H1 (cell line): Measurements from ENCODE around the gene PPP1R1B. TPM values are rescaled to one million over a fixed set of nuclear protein-coding genes. Genes with fewer than 3 reads are reported as not detected.

Experiments used
- polyA plus RNA-seq, 7 experiments: library from polyadenylated mRNA; depleted of rRNA in 3 of 7; stranded (reverse) in 5 of 7; unstranded in 2 of 7; fragments of >200 nt in 5 of 7; fragments of 200-250 nt in 2 of 7; gene quantifications; 1 replicate in 5 of 7; 2 replicates in 1 of 7; 4 replicates in 1 of 7; pipeline versions ENCODE4 v1.2.1 to v1.2.3, GENCODE V29; 2011 to 2013; ENCODE audit warnings: missing spikeins in 2 of 7, mixed read lengths in 2 of 7
- total RNA-seq: library from RNA; stranded (reverse); fragmentation: NEBNext Ultra II Directional; extraction: Animal tissue kit (Norgen Biotek cat#: 25700); gene quantifications from 2 replicates; pipeline ENCODE4 v1.2.1, GENCODE V29; 2021
- TF ChIP-seq, protein P1 (sequence below): fragments of 300-600 bp; sonication (generic); IDR thresholded peaks from 2 replicates; pipeline ENCODE4 v1.7.1; 2012; ENCODE audit warnings: low read length, moderate library complexity, mild to moderate bottlenecking, inconsistent platforms; ENCODE audit not compliant: insufficient replicate concordance

Gene PPP1R1B
- total and polyA plus RNA-seq, 2 of the 8 experiments (the other 6 are each of a cell fraction or from before 2014, with no cell fraction given), result 10.7 to 22.3 TPM

- TF ChIP-seq, protein P1, sequence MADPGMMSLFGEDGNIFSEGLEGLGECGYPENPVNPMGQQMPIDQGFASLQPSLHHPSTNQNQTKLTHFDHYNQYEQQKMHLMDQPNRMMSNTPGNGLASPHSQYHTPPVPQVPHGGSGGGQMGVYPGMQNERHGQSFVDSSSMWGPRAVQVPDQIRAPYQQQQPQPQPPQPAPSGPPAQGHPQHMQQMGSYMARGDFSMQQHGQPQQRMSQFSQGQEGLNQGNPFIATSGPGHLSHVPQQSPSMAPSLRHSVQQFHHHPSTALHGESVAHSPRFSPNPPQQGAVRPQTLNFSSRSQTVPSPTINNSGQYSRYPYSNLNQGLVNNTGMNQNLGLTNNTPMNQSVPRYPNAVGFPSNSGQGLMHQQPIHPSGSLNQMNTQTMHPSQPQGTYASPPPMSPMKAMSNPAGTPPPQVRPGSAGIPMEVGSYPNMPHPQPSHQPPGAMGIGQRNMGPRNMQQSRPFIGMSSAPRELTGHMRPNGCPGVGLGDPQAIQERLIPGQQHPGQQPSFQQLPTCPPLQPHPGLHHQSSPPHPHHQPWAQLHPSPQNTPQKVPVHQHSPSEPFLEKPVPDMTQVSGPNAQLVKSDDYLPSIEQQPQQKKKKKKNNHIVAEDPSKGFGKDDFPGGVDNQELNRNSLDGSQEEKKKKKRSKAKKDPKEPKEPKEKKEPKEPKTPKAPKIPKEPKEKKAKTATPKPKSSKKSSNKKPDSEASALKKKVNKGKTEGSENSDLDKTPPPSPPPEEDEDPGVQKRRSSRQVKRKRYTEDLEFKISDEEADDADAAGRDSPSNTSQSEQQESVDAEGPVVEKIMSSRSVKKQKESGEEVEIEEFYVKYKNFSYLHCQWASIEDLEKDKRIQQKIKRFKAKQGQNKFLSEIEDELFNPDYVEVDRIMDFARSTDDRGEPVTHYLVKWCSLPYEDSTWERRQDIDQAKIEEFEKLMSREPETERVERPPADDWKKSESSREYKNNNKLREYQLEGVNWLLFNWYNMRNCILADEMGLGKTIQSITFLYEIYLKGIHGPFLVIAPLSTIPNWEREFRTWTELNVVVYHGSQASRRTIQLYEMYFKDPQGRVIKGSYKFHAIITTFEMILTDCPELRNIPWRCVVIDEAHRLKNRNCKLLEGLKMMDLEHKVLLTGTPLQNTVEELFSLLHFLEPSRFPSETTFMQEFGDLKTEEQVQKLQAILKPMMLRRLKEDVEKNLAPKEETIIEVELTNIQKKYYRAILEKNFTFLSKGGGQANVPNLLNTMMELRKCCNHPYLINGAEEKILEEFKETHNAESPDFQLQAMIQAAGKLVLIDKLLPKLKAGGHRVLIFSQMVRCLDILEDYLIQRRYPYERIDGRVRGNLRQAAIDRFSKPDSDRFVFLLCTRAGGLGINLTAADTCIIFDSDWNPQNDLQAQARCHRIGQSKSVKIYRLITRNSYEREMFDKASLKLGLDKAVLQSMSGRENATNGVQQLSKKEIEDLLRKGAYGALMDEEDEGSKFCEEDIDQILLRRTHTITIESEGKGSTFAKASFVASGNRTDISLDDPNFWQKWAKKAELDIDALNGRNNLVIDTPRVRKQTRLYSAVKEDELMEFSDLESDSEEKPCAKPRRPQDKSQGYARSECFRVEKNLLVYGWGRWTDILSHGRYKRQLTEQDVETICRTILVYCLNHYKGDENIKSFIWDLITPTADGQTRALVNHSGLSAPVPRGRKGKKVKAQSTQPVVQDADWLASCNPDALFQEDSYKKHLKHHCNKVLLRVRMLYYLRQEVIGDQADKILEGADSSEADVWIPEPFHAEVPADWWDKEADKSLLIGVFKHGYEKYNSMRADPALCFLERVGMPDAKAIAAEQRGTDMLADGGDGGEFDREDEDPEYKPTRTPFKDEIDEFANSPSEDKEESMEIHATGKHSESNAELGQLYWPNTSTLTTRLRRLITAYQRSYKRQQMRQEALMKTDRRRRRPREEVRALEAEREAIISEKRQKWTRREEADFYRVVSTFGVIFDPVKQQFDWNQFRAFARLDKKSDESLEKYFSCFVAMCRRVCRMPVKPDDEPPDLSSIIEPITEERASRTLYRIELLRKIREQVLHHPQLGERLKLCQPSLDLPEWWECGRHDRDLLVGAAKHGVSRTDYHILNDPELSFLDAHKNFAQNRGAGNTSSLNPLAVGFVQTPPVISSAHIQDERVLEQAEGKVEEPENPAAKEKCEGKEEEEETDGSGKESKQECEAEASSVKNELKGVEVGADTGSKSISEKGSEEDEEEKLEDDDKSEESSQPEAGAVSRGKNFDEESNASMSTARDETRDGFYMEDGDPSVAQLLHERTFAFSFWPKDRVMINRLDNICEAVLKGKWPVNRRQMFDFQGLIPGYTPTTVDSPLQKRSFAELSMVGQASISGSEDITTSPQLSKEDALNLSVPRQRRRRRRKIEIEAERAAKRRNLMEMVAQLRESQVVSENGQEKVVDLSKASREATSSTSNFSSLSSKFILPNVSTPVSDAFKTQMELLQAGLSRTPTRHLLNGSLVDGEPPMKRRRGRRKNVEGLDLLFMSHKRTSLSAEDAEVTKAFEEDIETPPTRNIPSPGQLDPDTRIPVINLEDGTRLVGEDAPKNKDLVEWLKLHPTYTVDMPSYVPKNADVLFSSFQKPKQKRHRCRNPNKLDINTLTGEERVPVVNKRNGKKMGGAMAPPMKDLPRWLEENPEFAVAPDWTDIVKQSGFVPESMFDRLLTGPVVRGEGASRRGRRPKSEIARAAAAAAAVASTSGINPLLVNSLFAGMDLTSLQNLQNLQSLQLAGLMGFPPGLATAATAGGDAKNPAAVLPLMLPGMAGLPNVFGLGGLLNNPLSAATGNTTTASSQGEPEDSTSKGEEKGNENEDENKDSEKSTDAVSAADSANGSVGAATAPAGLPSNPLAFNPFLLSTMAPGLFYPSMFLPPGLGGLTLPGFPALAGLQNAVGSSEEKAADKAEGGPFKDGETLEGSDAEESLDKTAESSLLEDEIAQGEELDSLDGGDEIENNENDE, result no peak
These were observed 43.4 kb downstream of the PPP1R1B start (continued) for GRCh38 chr17:39669897-39670735.
